Suprapubic skin (tissue), 4 donors: ENCODE results near the gene COL20A1. TPM values are rescaled to one million over a fixed set of nuclear protein-coding genes. Genes with fewer than 3 reads are reported as not detected.

Experiments used
- DNase-seq, 2 donors: peaks; one replicate each; pipeline ENCODE4 v3.0.0-alpha.2; 2019; ENCODE audit warnings: low spot score in 2 of 2
- H3K27ac ChIP-seq: fragments of 200-600 bp; sonication (generic); one replicate; pipeline ENCODE4 v1.5.1; 2019
- H3K27me3 ChIP-seq: fragments of 200-600 bp; sonication (generic); one replicate; pipeline ENCODE4 v1.5.1; 2019
- H3K36me3 ChIP-seq: fragments of 200-600 bp; sonication (generic); one replicate; pipeline ENCODE4 v1.5.1; 2019
- H3K4me1 ChIP-seq: fragments of 200-600 bp; sonication (generic); one replicate; pipeline ENCODE4 v1.5.1; 2019
- H3K4me3 ChIP-seq: fragments of 200-600 bp; sonication (generic); one replicate; pipeline ENCODE4 v1.5.1; 2019; ENCODE audit warnings: mild to moderate bottlenecking
- H3K9me3 ChIP-seq: fragments of 200-600 bp; sonication (generic); one replicate; pipeline ENCODE4 v1.5.1; 2019
- EP300 ChIP-seq: sonication (generic); formaldehyde crosslinking; IDR thresholded peaks from one replicate; pipeline ENCODE4 v1.6.1; 2017; ENCODE audit warnings: antibody characterized with exemption
- POLR2A ChIP-seq, 2 donors: fragments of 450-650 bp; IDR thresholded peaks; one replicate each; pipeline ENCODE4 v1.6.1; 2017; ENCODE audit warnings: antibody characterized with exemption in 2 of 2, mild to moderate bottlenecking in 2 of 2, moderate library complexity in 2 of 2
- POLR2AphosphoS5 ChIP-seq, 3 donors: sonication (generic); formaldehyde crosslinking; IDR thresholded peaks; one replicate each; pipeline ENCODE4 v1.6.1; 2017; ENCODE audit warnings: antibody characterized with exemption in 3 of 3
- WGBS: methylation state at CpG from one replicate; pipeline ENCODE4 v1.1.5; 2018; 5-methylcytosine and 5-hydroxymethylcytosine counted together
- total RNA-seq, 4 donors: library from RNA; depleted of rRNA; stranded (reverse); fragments of >200 nt; gene quantifications; one replicate each; pipeline ENCODE4 v1.1.0, GENCODE V29; 2016
- TF ChIP-seq, protein P1 (sequence below), 2 donors: fragments of 200-600 bp in 1 of 2; fragments of 450-650 bp in 1 of 2; sonication (generic) in 1 of 2; IDR thresholded peaks; one replicate each; pipeline ENCODE4 v1.5.1; 2016 to 2019; ENCODE audit warnings: antibody characterized with exemption in 2 of 2, mild to moderate bottlenecking in 1 of 2, moderate library complexity in 1 of 2

Gene COL20A1
- total RNA-seq, 4 donors from 2014 or later = not detected

DNA sequence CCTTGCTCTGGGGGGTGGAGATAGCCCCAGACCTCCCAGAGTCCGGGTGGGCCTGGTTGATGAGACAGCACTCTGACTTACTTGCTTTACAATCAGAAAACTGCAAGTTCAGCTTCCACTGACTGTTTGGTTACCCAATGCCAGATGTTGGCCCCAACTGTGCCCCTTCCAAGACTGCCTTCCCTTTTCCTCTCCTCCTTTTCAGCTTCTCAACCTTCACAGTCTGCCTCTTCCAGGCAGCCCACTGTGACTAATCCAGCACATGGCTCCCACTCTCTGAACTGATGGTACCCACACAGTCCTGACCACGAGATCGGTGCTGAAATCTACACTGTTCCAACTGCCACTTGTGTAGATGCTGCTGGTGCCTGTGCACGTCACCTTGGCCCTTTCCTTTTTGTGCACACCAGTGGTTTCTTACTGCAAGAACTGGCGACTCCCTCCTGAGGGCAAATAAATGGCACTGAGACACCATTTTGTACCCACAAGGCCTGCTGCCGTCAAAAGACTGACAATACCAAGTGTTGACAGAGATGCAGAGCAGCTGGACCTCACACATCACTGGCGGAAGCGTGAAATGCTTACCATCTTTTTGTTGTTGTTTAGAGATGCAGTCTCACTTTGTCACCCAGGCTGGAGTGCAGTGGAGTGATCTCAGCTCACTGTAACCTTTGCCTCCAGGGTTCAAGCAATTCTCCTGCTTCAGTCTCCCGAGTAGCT, 22.2 kb upstream of the COL20A1 start:
- Histone ChIP-seq H3K27ac (no peak overlapping the region), H3K9me3 (no peaks in the 10 kb centered on the region), H3K4me1 (peaks cover 39% of the 10 kb centered on the region), H3K27me3 (peaks cover 8% of the 10 kb centered on the region), H3K36me3 (peaks cover 3% of the 10 kb centered on the region), H3K4me3 (no peak overlapping the region)
- 87% methylated on average over 9 of the region's 9 CpGs for WGBS
- DNase-seq = no peak
- TF ChIP-seq, protein P1, sequence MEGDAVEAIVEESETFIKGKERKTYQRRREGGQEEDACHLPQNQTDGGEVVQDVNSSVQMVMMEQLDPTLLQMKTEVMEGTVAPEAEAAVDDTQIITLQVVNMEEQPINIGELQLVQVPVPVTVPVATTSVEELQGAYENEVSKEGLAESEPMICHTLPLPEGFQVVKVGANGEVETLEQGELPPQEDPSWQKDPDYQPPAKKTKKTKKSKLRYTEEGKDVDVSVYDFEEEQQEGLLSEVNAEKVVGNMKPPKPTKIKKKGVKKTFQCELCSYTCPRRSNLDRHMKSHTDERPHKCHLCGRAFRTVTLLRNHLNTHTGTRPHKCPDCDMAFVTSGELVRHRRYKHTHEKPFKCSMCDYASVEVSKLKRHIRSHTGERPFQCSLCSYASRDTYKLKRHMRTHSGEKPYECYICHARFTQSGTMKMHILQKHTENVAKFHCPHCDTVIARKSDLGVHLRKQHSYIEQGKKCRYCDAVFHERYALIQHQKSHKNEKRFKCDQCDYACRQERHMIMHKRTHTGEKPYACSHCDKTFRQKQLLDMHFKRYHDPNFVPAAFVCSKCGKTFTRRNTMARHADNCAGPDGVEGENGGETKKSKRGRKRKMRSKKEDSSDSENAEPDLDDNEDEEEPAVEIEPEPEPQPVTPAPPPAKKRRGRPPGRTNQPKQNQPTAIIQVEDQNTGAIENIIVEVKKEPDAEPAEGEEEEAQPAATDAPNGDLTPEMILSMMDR (IDR thresholded peaks at IDR 0.05) = no peak
- no peak for TF ChIP-seq POLR2A (IDR thresholded peaks at IDR 0.05)
- TF ChIP-seq POLR2AphosphoS5 (IDR thresholded peaks at IDR 0.05) = no peak
- TF ChIP-seq EP300 = no peak

- Histone ChIP-seq H3K9me3 (no peaks in the 10 kb centered on the region), H3K36me3 (peaks cover 19% of the 10 kb centered on the region), H3K27me3 (no peaks in the 10 kb centered on the region), H3K4me1 (peaks cover 39% of the 10 kb centered on the region), H3K27ac (peak within 1 kb of the TSS; percentile 51), H3K4me3 (peak within 1 kb of the TSS; percentile 90)
- WGBS = 8% methylated on average over 7 of the region's 97 CpGs
- peak; percentile 93 to 94 for DNase-seq
- TF ChIP-seq POLR2A (IDR thresholded peaks at IDR 0.05) (peak in 1 of 2 donors; percentile 41), EP300 (no peak), POLR2AphosphoS5 (IDR thresholded peaks at IDR 0.05) (peak in 2 of 3 donors; percentile 18 to 68)
- TF ChIP-seq, protein P1 (IDR thresholded peaks at IDR 0.05) = no peak
Measured at GRCh38 chr20:63272105-63273058, 20.6 kb upstream of the COL20A1 start, which contains the start of gene ARFGAP1. ARFGAP1 (plus strand) TSS chr20:63272813; CDS start chr20:63275581, 2,768 bp downstream.

DNA sequence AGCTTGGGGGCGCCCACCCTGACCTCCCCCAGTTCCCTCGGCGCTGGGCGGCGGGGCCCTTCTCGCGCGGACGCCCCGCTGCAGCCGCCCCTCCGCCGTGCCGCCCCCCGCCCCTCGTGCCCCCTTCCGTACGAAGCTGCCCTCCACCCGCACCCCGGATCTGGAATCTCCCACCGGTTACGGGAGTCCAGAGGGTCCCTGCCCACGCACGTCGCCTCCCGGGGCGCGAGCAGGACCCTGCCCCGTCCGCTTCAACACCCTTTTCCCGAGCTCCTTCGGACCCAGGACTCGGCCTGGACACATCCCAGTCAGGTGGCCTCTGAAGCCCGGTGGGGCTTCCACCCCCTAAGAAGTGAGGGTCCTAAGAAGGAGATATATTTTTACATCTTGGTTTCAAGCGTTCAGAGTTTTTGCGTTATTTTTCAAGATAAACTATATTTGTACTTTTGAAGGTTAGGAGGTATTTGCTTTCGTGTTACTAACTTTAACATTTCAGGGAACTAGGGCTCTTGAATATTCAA, 19.9 kb upstream of the COL20A1 start:
- peak overlapping the region; percentile 90 for H3K4me3 ChIP-seq
- peaks cover 39% of the 10 kb centered on the region for H3K4me1 ChIP-seq
- peaks cover 26% of the 10 kb centered on the region for H3K36me3 ChIP-seq
- H3K9me3 ChIP-seq = no peaks in the 10 kb centered on the region
- H3K27me3 ChIP-seq = no peaks in the 10 kb centered on the region
- WGBS = 0% methylated on average over 18 of the region's 37 CpGs
- DNase-seq = no peak
- TF ChIP-seq EP300 (no peak), POLR2A (IDR thresholded peaks at IDR 0.05) (no peak), POLR2AphosphoS5 (IDR thresholded peaks at IDR 0.05) (no peak)
- TF ChIP-seq, protein P1 (IDR thresholded peaks at IDR 0.05) = no peak
- peak overlapping the region; percentile 51 for H3K27ac ChIP-seq

DNA sequence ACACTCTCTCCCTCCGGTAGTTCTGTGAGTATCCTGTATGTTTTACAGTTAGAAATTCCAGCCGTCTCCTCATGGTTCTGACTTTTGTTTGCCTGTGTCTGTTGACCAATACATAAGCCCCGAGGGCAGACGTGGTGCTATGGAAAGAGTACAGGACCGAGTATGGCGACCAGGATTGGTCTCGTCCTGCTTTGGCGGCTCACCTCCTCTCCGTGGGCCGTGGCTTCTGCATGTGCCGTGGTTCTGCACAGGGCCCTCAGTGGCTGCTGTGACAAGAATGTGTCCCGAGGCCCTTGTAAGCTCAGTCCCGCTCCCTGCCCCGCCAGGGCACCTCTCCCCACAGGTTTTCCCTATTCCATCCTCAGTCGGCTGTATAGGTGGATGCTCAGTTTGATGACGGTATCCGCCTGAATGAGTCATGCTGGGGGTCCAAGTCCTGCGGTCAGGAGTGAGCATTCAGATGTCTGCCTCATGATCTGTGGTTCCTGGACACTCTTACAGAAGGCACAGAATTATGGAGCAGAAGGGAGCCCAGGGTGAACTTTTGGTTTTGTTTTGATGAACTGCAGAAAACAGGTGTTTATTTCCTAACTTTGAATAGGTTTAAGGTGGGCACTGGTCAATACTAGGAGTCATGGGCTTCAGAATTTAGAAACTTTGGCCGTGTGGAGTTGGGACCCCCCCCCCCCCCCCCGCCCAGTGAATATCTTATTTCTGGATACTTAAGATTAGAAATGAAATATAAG, 19.2 kb upstream of the COL20A1 start:
- WGBS = 26% methylated on average over 18 of the region's 20 CpGs
- no peak overlapping the region for H3K27ac ChIP-seq
- peaks cover 34% of the 10 kb centered on the region for H3K4me1 ChIP-seq
- TF ChIP-seq, protein P1 (IDR thresholded peaks at IDR 0.05) = no peak
- TF ChIP-seq POLR2A (IDR thresholded peaks at IDR 0.05) (no peak), EP300 (no peak), POLR2AphosphoS5 (IDR thresholded peaks at IDR 0.05) (no peak)
- no peaks in the 10 kb centered on the region for H3K27me3 ChIP-seq
- no peak for DNase-seq
- no peaks in the 10 kb centered on the region for H3K9me3 ChIP-seq
- H3K36me3 ChIP-seq = peaks cover 33% of the 10 kb centered on the region
- peak overlapping the region; percentile 90 for H3K4me3 ChIP-seq
